ENCODE results near the gene DOC2A.
A peak's percentile ranks its signal among the peaks of the same experiment; 100 is the strongest.
"Not testable (repeated sequence)": the region's sequence is repeated elsewhere in the genome, so short reads cannot be mapped to it uniquely, and the experiment has no call there.

The DOC2A gene

DNA sequence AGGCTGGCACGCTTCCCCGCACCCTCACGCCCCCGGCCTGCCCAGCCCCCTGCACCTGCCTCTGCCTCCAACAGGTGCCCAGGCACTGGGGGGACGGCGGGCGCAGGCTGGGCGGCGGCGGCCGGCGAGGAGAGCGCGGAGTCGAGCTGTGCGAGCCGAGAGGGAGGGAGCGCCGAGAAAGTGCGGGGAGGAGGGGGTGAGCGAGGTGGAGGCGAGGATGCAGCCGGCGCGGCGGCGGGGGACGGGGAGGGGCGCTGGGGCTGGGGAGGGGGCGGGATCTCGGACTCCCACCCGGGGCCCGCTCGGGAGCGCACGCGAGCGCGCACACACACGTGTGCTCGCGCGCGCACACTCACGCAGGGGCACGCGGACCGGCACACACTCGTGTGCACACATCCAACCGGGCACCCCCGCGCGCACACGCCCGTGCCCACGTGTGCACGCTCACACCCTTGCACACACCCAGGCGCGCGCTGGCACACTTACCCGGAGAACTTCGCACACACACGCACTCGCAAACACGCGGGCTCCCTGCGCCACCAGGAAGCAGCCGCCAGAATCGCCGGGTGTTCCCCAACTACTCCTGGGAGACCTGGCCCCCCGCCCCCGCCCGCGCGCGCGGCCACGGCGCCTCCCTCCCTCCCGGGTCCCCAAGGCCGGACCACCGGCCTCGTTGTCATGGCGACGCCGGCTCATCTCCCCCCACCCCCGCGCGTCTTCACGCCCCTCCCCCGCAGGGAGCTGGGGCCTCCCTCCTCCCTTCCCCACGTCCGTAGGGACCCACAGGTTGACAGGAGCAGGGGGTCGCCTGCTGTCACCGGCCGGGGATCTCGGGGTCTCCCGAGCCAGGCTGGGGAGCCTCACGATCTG lies at the start of gene DOC2A:
TSS of gene DOC2A (minus strand) at position 184 of the 870 bp plus-strand sequence. CDS start 805 bp downstream, outside the sequence.
- no peak for DNase-seq
- in situ Hi-C loops (cut with HindIII; ENCODE audit: low pct_ligation_motif_present, low pct_unique_long_range_greater_than_20kb, low sequenced_read_pairs) = no loop called here

DNA sequence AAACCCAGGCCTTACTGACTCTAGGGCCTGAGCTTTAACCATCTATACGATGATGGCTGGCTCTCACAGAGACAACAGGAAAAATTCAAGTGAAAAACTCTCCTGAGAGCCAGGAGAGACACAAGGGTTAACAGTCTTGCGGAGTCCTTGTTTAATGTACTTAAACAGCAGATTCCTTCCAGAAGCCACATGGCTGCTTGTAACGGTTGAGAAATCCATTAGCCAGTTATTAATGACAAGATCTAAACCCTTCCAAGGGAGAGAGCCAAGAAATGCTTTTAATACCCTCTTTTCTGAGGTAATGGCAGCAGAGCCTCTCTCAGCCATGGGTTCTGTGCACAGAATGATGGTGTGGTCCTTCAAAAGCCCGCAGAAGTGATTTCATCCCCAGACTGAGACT lies 49.5 kb upstream of the DOC2A start:
- DNase-seq = no peak
- in situ Hi-C loops (cut with HindIII; ENCODE audit: low pct_ligation_motif_present, low pct_unique_long_range_greater_than_20kb, low sequenced_read_pairs) = no loop called here

DNA sequence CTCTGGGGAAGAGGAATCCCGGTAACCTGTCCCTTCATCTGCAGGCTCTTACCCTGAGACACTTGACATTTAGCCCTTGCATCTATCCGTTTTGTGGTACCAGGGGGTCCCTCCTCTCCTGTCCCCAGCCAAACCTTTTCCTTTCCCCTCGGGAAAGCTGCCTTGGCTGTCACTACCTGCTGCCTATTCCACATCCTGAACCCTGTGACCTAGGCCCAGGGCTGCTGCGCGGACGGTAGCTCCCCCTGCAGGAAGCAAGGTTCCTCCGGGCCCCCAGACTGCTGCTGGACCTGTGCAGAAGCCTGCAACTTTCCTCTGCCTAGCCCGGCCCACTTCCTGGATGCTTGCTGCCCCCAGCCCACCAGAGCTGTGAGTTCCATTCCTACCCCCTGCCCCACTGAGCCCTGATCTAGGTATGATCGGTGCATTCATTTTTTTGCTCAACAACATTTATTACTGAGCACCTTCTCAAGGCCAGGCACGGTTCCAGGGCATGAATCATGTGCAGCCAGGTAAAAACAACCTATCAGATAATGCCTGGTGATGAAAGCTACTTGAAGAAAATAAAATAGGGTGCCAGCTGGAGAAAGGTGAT lies 44.2 kb upstream of the DOC2A start:
- in situ Hi-C loops (cut with HindIII; ENCODE audit: low pct_ligation_motif_present, low pct_unique_long_range_greater_than_20kb, low sequenced_read_pairs) = no loop called here
- DNase-seq = peak; percentile 33

DNA sequence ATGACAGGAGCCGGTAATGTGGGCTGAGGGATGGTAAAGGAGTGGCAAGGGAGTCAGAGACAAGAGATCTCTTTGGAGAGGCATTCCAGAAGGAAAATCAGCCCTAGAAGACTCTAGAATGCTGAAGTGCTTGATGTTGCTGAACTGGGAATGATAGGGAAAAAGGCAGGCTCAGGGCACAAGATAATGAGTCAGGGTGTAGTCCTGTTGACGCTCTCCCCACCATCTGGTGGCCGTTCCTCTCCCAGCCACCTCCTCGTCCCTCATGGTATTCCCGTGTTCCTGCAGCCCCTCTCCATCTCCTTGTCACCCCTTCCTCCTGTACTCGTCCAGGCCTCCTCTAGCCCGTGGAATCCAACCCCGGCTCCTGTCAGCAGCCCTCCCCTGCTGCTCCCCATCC lies 43.6 kb upstream of the DOC2A start:
- DNase-seq = no peak
- in situ Hi-C loops (cut with HindIII; ENCODE audit: low pct_ligation_motif_present, low pct_unique_long_range_greater_than_20kb, low sequenced_read_pairs) = no loop called here

DNA sequence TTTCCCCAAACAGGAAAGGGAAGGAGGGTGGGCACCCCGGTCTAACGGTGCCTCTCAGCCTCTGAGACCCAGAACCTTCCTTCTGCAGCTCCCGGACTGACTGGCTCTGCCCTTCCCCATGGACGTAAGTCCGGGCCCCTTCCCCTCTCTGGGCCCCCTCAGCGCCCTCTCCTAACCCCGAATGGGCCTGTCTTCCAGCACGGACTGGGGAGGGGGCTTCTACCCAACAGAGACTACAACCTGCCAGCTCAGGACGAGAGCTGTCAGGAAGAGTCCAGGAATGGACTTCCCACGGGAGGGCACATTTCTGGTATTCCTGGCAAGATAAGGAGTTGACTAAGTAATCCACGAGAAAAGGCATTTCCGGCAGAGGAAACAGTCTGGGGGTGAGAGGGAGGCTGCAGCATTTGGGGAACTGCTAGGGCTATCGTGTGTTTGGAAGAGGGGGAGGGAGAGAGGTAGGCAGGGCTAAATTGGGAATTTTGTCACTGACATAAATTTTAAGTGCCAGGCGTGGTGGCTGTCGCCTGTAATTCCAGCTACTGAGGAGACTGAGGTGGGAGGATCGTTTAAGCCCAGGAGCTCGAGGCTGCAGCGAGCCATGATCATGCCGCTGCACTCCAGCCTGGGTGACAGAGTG lies 42.7 kb upstream of the DOC2A start:
- DNase-seq = peak; percentile 59
- in situ Hi-C loops (cut with HindIII; ENCODE audit: low pct_ligation_motif_present, low pct_unique_long_range_greater_than_20kb, low sequenced_read_pairs) = no loop called here

DNA sequence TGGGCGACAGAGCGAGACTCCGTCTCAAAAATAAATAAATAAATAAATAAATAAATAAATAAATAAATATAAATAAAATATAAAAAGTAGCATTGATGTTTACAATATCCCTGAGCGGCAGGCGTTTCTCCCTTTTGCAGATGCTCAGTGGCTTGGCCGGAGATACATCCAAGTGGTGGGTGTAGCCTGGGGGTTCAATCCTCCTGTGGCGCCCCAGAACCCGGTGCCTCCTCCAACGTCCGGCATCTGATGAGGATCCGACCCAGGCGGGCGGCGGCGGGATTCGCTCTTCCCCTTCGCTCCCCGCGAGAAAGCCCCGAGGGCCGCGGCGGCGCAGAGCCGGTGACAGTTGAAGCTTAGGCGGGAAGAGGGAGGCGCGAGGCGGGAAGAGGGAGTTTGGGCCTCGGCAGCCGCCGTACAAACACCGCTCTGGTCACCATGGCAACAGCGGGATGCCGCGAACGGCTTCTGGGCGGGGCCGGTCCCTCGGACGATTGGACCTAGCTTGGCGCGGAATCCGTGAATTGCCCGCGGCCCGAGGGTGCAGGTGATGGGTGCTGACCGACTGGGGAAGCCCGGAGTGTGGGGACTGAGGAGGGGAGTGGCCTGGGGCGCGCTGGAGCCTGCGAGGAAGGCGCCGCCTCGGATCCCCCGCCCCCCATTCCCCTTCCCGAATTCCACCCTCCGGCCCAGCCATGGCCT lies 42.0 kb upstream of the DOC2A start:
- in situ Hi-C loops (cut with HindIII; ENCODE audit: low pct_ligation_motif_present, low pct_unique_long_range_greater_than_20kb, low sequenced_read_pairs) = no loop called here

DNA sequence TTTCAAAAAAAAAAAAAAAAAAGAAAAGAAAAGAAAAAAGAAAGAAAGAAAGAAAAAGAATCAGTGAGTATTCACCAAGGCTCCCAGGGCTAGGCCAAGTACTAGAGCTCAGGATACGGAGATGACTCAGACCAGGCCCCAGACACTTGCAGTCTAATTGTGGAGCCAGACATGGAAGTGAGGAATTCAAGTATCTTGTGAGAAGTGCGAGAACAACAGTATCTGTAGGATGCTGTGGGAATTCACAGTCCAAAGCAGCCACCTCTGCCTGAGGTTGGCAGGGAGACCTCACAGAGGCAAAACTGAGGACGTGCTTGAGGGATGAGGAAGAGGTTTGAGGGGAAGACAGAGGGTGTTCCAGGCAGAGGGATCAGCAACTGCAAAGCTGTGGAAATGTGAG lies 40.7 kb upstream of the DOC2A start:
- in situ Hi-C loops (cut with HindIII; ENCODE audit: low pct_ligation_motif_present, low pct_unique_long_range_greater_than_20kb, low sequenced_read_pairs) = no loop called here
- DNase-seq = no peak

More for the DNA sequence above, 42.0 kb upstream of the DOC2A start:
- peak; percentile 94 for DNase-seq

DNA sequence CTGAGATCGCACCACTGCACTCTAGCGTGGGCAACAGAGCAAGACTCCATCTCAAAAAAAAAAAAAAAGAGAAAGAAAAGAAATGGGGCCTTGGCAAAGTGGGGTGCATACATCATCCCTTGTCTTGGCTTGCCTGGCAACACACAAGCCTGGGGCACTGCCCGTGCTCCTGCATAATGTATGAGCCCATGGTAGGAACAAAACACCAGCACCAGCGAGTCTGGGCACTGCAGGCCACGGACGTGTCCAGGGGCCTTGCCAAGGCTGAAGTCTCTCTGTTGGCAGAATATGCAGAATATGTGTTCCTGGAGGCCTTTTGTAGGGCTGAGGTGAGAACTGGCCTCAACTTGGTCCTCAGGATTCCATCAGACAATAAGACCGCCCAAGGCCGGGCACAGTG lies 39.0 kb upstream of the DOC2A start:
- DNase-seq = no peak
- in situ Hi-C loops (cut with HindIII; ENCODE audit: low pct_ligation_motif_present, low pct_unique_long_range_greater_than_20kb, low sequenced_read_pairs) = no loop called here

DNA sequence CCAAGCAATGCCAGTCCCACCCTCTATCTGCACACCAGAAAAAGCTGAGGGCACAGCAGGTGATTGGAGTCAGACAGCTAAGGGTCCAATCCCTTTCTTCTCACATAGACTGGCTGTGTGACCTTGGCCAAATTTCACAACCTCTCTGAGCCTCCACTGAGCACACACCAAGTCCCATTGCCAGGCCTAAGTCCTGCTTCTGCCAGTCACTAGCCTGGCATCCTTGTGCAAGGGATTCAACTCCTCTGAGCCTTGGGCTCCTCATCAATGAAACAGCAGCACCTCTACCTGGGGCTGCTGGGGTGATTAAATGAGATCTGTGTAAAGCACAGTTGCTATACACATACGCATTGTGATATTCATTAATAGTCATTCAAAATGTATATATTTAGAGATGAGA lies 35.8 kb upstream of the DOC2A start:
- DNase-seq = no peak
- in situ Hi-C loops (cut with HindIII; ENCODE audit: low pct_ligation_motif_present, low pct_unique_long_range_greater_than_20kb, low sequenced_read_pairs) = no loop called here

DNA sequence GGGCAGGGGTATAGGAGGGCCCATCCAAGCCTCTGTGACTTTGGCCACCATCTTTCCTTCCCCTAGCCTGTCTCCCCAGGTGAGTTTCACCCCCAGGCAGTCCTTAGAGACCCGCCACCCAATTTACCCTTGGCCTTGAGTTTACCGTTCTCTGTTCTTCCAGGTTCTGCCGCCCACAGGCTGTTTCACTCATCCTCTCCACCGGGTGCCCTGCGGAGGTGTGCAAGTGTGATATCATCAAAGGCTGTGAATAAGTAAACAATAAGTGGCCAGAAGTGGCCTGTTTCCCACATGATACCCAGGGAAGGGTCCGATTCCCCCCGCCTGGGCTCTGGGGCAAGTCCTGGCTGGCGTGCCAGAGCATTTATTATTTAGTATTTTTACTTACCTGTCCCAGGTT lies 35.4 kb upstream of the DOC2A start:
- DNase-seq = no peak
- in situ Hi-C loops (cut with HindIII; ENCODE audit: low pct_ligation_motif_present, low pct_unique_long_range_greater_than_20kb, low sequenced_read_pairs) = no loop called here

DNA sequence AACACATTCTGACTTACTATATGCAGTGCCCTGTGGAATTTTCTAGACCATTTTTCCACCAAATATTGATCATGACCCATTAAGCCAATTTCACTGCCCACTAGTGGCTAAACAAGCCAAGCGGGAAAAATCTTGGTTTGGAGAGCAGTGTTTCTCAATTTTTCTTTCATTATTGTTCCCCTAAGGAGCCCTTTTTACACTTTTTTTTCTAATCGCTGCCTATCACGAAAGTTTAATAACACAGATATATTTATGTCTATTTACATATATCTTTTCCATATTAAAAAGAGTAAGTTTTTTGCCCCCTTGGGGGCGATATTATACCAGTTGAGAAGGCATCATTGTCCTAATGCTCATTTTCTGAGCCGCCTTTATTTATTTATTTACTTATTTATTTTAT lies 31.0 kb upstream of the DOC2A start:
- DNase-seq = peak; percentile 51

DNA sequence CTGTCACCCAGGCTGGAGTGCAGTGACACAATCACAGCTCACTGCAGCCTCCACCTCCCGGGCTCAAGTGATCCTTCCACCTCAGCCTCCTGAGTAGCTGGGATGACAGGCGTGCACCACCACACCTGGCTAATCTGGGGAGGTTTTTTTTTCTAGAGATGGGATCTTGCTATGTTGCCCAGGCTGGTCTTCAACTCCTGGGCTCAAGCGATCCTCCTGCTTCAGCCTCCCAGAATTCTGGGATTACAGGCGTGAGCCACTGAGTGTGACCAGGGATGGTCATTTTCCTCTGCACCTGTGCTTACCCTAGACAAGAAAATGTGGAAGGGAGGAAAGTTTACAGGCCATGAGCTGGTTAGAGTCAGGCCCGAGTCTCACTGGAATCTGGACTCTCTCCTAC lies 29.9 kb upstream of the DOC2A start:
- in situ Hi-C loops (cut with HindIII; ENCODE audit: low pct_ligation_motif_present, low pct_unique_long_range_greater_than_20kb, low sequenced_read_pairs); DNase-seq: not testable (repeated sequence)

More for the DNA sequence above, 31.0 kb upstream of the DOC2A start:
- in situ Hi-C loops (cut with HindIII; ENCODE audit: low pct_ligation_motif_present, low pct_unique_long_range_greater_than_20kb, low sequenced_read_pairs) = no loop called here

DNA sequence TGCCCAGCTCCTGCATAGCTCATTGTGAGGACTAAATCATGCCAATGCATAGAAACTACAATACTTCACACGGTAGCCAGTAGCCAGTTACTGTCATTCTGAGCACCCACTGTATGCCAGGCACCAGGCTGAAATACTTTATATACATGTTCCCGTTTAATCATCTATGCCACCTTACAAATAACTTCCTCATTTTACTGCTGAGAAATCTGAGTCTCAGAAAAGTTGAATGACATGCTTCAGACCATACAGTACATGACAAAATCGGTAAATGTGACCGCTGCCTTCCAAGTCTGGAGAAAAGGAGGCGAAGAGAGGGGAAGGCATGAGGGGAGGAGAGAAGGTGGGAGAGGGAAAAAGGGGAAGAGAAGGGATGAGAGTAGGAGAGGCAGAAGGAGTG lies 29.4 kb upstream of the DOC2A start:
- in situ Hi-C loops (cut with HindIII; ENCODE audit: low pct_ligation_motif_present, low pct_unique_long_range_greater_than_20kb, low sequenced_read_pairs) = no loop called here
- no peak for DNase-seq

DNA sequence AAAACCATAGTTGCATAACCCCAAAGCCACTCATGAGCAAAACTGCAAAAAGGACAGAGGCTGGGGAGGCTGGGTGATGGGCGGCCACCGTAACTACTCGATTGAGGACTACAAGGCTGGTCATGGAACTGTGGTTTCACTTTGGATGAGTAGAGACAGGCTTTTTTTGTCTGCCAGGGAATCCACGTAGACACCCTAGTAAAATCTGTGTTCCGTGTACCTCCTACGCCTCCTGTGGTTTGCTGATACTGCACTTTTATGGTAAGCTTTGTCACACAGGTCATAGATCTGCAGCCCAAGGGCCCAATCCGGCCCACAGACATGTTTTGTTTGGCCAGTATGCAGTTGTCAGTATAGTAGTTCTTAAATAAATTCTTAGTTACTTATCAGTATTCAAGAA lies 22.4 kb upstream of the DOC2A start:
- in situ Hi-C loops (cut with HindIII; ENCODE audit: low pct_ligation_motif_present, low pct_unique_long_range_greater_than_20kb, low sequenced_read_pairs) = no loop called here
- DNase-seq = no peak

DNA sequence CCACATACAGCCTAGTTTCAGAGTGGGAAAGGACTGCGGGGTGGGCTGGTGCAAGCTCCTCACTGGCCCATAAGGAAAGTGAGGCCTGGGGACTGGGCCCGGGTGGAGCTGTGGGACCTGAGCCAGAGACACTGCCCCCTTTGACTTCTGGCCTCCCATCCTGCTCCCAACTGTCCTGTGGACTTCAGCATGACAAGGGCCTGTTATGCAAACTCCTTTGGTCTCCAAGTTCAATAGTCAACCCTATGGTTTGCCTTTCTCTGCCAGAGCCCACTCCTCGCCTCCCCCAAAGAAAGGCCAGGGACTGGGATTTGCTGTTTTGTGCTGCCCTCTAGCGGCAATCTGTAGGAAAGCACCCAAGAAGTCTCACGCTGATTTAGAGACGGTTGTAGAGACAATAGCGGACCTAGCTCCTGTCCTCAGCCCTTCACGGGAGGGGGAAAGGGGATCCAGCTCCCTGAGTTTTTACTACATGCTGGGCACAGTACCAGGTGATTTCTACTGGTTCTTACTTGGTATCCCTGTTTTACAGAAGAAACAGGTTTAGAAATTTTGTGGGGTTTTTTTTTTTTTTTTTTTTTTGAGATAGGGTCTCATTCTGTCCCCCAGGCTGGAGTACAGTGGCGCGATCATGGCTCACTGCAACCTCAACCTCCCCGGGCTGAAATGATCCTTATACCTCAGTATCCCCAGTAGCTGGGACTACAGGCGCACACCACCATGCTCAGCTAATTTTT lies 21.4 kb upstream of the DOC2A start:
- in situ Hi-C loops (cut with HindIII; ENCODE audit: low pct_ligation_motif_present, low pct_unique_long_range_greater_than_20kb, low sequenced_read_pairs) = no loop called here
- DNase-seq = peak; percentile 78

DNA sequence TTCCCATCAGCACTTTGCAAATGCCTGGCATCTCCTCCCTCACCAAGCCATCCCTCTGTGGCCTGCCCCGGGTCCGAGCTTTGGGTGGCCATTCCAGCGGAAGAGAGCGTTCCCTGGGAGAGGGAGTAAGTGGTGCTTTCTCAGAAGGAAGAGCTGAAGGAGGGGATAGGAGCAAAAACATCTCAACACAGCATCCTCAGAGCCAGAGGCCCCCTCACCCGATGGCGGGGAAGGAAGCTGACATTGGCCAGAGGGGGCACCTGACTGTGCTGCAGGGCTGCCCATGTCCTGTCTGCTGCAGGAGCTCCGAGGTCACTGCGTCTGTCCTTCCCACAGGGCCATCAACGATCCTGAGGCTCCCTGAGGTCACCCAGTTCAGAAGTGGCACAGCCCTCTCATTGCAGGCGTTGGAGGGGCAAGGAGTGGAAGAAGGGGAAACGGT lies 20.7 kb upstream of the DOC2A start:
- no peak for DNase-seq
- in situ Hi-C loops (cut with HindIII; ENCODE audit: low pct_ligation_motif_present, low pct_unique_long_range_greater_than_20kb, low sequenced_read_pairs) = no loop called here

DNA sequence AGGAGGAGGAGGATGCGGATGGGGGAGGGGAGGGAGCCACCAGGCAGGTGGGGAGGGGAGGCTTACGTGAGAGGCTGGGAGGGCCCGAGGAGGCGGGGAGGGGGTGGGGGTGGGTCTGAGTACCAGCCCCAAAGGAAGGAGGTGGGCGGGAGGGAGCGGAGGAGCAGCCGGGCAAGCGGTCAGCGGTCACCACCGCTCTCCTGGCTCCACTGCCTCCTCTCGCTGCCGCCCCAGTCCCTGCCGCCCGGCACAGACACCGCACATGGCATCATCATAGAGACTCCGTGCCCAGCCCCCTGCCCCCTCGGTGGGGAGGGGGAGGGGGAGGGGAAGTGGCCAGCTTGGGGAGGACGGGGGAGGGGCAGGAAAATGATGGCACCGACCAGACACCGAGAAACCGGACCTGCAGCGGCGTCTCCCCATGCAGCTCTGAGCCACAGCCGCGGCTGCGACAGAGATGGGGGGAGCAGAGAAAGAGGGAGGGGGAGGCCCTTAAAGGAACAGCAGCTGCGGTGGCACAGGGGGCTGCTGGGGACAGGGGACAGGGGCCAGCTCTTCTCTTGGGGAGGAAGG lies 20.1 kb upstream of the DOC2A start, which contains the start of gene TLCD3B:
TSS of gene TLCD3B (minus strand) at position 431 of the 573 bp plus-strand sequence. CDS start 744 bp downstream, outside the sequence.
- in situ Hi-C loops (cut with HindIII; ENCODE audit: low pct_ligation_motif_present, low pct_unique_long_range_greater_than_20kb, low sequenced_read_pairs) = no loop called here
- no peak for DNase-seq

Measured in ACHN (cell line).